Kidney (tissue), 14 donors: ENCODE results near the gene FKBP11. TPM values are rescaled to one million over a fixed set of nuclear protein-coding genes. Genes with fewer than 3 reads are reported as not detected.
A peak's percentile ranks its signal among the peaks of the same experiment; 100 is the strongest.

Experiments used
- DNase-seq, 5 donors: peaks; one replicate each; pipeline ENCODE4 v3.0.0-alpha.2; 2013 to 2020
- FAIRE-seq: peaks from 2 replicates; lab custom pipeline; 2012; peaks lifted over from hg19 to GRCh38; lab: Jason Lieb, UNC
- H3K27ac ChIP-seq, 2 donors: one replicate each; pipeline ENCODE4 v1.7.0; 2013; ENCODE audit warnings: low read depth in 2 of 2, low read length in 2 of 2, inconsistent platforms in 1 of 2
- H3K27me3 ChIP-seq: one replicate; pipeline ENCODE4 v1.7.1; 2013; ENCODE audit warnings: low read length, inconsistent platforms; ENCODE audit not compliant: control insufficient read depth, insufficient read depth
- H3K36me3 ChIP-seq, 3 donors: one replicate each; pipeline versions ENCODE4 v1.7.0 to v1.7.1; 2013; ENCODE audit warnings: low read length in 3 of 3, control low read depth in 1 of 3, inconsistent platforms in 1 of 3; ENCODE audit not compliant: insufficient read depth in 3 of 3, control insufficient read depth in 2 of 3
- H3K4me1 ChIP-seq, 3 donors: one replicate each; pipeline versions ENCODE4 v1.7.0 to v1.7.1; 2013; ENCODE audit warnings: low read length in 3 of 3, inconsistent platforms in 1 of 3, low read depth in 1 of 3; ENCODE audit not compliant: control insufficient read depth in 2 of 3, insufficient read depth in 2 of 3
- H3K4me3 ChIP-seq, 3 donors: one replicate each; pipeline versions ENCODE4 v1.7.0 to v1.8.1; 2013; ENCODE audit warnings: low read length in 3 of 3, control low read depth in 1 of 3, inconsistent platforms in 1 of 3
- H3K9ac ChIP-seq, 3 donors: one replicate each; pipeline versions ENCODE4 v1.7.0 to v1.7.1; 2013; ENCODE audit warnings: low read length in 3 of 3, control low read depth in 1 of 3, inconsistent platforms in 1 of 3
- H3K9me3 ChIP-seq, 3 donors: one replicate each; pipeline versions ENCODE4 v1.7.0 to v1.7.1; 2013; ENCODE audit warnings: low read length in 3 of 3, control low read depth in 1 of 3, inconsistent platforms in 1 of 3; ENCODE audit not compliant: control insufficient read depth in 2 of 3, insufficient read depth in 1 of 3
- CTCF ChIP-seq: IDR thresholded peaks from 3 replicates; pipeline ENCODE4 v1.5.1; 2012; ENCODE audit warnings: mild to moderate bottlenecking, moderate library complexity, borderline replicate concordance; ENCODE audit not compliant: insufficient read depth; ENCODE audit errors: extremely low read depth
- intact Hi-C: fragments of 100-400 bp; cut with DNase I; formaldehyde crosslinking; loops from one replicate; pipeline ENCODE4 v1.11.1; 2022
- polyA plus RNA-seq: library from polyadenylated mRNA; stranded (reverse); fragments of 350-450 nt; fragmentation: Illumina TruSeq; extraction: RNeasy Lipid Tissue Mini Kit (QIAGEN cat#74804); gene quantifications from one replicate; pipeline ENCODE4 v1.2.3, GENCODE V29; 2014; ENCODE audit warnings: low read depth, low replicate concordance; ENCODE audit not compliant: insufficient read depth
- total RNA-seq: library from RNA; stranded (reverse); fragmentation: NEBNext Ultra II Directional; extraction: Animal tissue kit (Norgen Biotek cat#: 25700); gene quantifications from one replicate; pipeline ENCODE4 v1.2.1, GENCODE V29; 2021
- donor health status: control.
- donor health status: control.
- donor health status: control.
- donor health status: control.
- donor health status: control.
- donor health status: DM: yes; HTN: yes; CAD: no.
- donor health status: Normal renal cell carcinoma (clear cell type).

The FKBP11 gene
- total and polyA plus RNA-seq, 2 donors from 2014 or later = 20.1 to 35.3 TPM

GRCh38 chr12:48883305-48884161 lies 41.8 kb downstream of the FKBP11 start:
- H3K4me3 ChIP-seq = no peak overlapping the region
- no peaks in the 10 kb centered on the region for H3K27me3 ChIP-seq
- H3K27ac ChIP-seq = peak overlapping the region; percentile 48 to 78
- TF ChIP-seq CTCF = no peak
- H3K36me3 ChIP-seq = no peaks in the 10 kb centered on the region
- H3K9me3 ChIP-seq = no peaks in the 10 kb centered on the region
- FAIRE-seq (no peak), DNase-seq (peak; percentile 19 to 73 (median 58))
- peaks cover 0 to 10% (median 0%) of the 10 kb centered on the region in 3 donors for H3K4me1 ChIP-seq
- no peak overlapping the region for H3K9ac ChIP-seq
- intact Hi-C loops = no loop called here

- intact Hi-C loops = no loop called here
- Histone ChIP-seq H3K36me3 (no peaks in the 10 kb centered on the region), H3K9ac (peak overlapping the region in 1 of 3 donors; percentile 61), H3K27me3 (no peaks in the 10 kb centered on the region), H3K4me1 (peaks cover 0 to 10% (median 0%) of the 10 kb centered on the region in 3 donors), H3K9me3 (no peaks in the 10 kb centered on the region), H3K27ac (peak overlapping the region; percentile 43 to 78), H3K4me3 (no peak overlapping the region)
- TF ChIP-seq CTCF = no peak
- DNase-seq (no peak), FAIRE-seq (no peak)
Observed at GRCh38 chr12:48882972-48883304, 42.4 kb downstream of the FKBP11 start.

GRCh38 chr12:48882315-48882687 lies 43.0 kb downstream of the FKBP11 start:
- DNase-seq = peak; percentile 55 to 84 (median 64)

More at GRCh38 chr12:48882315-48882687, 43.0 kb downstream of the FKBP11 start:
- Histone ChIP-seq H3K27me3 (no peaks in the 10 kb centered on the region), H3K9me3 (no peaks in the 10 kb centered on the region), H3K4me1 (peaks cover 0 to 10% (median 0%) of the 10 kb centered on the region in 3 donors), H3K27ac (peak overlapping the region; percentile 43 to 78), H3K36me3 (no peaks in the 10 kb centered on the region), H3K4me3 (peak overlapping the region in 1 of 3 donors; percentile 44), H3K9ac (peak overlapping the region in 1 of 3 donors; percentile 61)
- intact Hi-C loops = no loop called here
- no peak for FAIRE-seq
- no peak for TF ChIP-seq CTCF
